ENCODE measurements around the gene DIS3L2. TPM values are rescaled to one million over a fixed set of nuclear protein-coding genes. Genes with fewer than 3 reads are reported as not detected.

DIS3L2 gene
- total and polyA plus RNA-seq, 2 of the 4 experiments (the other 2 are of a cell fraction): 14.7 to 19.2 TPM

DNA sequence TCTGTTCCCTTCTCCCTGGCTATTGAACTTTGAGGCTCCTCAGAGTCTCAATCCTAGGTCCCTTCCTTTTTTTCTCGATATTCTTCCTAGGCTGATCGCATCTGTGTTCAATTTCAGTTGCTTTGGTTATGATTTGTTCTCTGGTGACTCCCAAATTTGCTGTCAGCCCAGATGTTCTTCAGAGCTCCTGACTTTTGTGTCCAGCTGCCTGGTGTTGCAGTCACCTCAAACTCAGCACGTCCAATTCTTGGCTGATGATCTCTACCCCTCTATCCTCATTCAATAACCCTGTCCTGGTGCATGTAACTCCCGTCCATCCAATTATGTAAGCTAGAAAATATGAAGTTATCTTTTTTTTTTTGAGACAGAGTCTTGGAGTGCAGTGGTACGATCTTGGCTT, 31.4 kb downstream of the DIS3L2 start:
- H2AK9ac ChIP-seq (replicated peaks; ENCODE audit: low read depth, low read length, poor library complexity): no peak overlapping the region
- no peak overlapping the region for H4K91ac ChIP-seq (ENCODE audit: insufficient read depth, low read depth, low read length)
- in situ Hi-C loops (cut with MboI; ENCODE audit: low sequenced_read_pairs) (no loop called here), intact Hi-C loops (cut with micrococcal nuclease) (no loop called here), dilution Hi-C loops (cut with HindIII; ENCODE audit: low sequenced_read_pairs, unreplicated experiment) (no loop called here)
- H2AK5ac ChIP-seq (ENCODE audit: low read depth, low read length): no peak overlapping the region
- no peak overlapping the region for H3K18ac ChIP-seq (ENCODE audit: low read depth, low read length)
- H3K4me3 ChIP-seq (ENCODE audit: insufficient read depth, low read depth, low read length): no peak overlapping the region
- H2AFZ ChIP-seq (replicated peaks; ENCODE audit: low read length, poor library complexity): no peak overlapping the region
- no peak for DNase-seq
- peaks cover 20% of the 10 kb centered on the region; the same call in 1 of the 2 replicates for H4K20me1 ChIP-seq (ENCODE audit: insufficient read depth, low read length)
- H2BK15ac ChIP-seq (ENCODE audit: low read depth, low read length): no peak overlapping the region
- H3K27ac ChIP-seq (ENCODE audit: insufficient read depth, low read length): no peak overlapping the region
- 80% methylated on average over 2 of the region's 5 CpGs; no CpG with 5 or more reads in 1 of the 2 experiments for WGBS, 2 experiments (ENCODE audit: extremely low coverage in 2 of 2, insufficient read length in 1 of 2)
- no peak overlapping the region for H2BK5ac ChIP-seq (ENCODE audit: low read depth, low read length, poor library complexity, severe bottlenecking)
- POLR2A ChIA-PET (ENCODE audit: unreplicated experiment): no interaction called here
- H3K27me3 ChIP-seq (ENCODE audit: control insufficient read depth, insufficient read depth, low read length): no peaks in the 10 kb centered on the region
- H3K9ac ChIP-seq (ENCODE audit: low read depth, low read length): no peak overlapping the region
- no peak overlapping the region for H3K4ac ChIP-seq (ENCODE audit: low read depth, low read length)
- H4K8ac ChIP-seq (ENCODE audit: low read depth in 2 of 2, low read length in 2 of 2): no peak overlapping the region
- H2BK20ac ChIP-seq (ENCODE audit: low read depth, low read length): no peak overlapping the region
- peaks cover 12% of the 10 kb centered on the region for H3K9me1 ChIP-seq (ENCODE audit: insufficient read depth, low read length)
- no peak for ATAC-seq (ENCODE audit: low read depth)
- BruUV-seq (replicated peaks): no TSS peak
- no peaks in the 10 kb centered on the region for H3K9me3 ChIP-seq (ENCODE audit: control insufficient read depth, insufficient read depth, low read length)
- CTCF ChIA-PET: no interaction called here
- TF ChIP-seq POLR2A (IDR thresholded peaks at IDR 0.05; ENCODE audit: low read depth, low read length): no peak
- TF ChIP-seq CHD1 (IDR thresholded peaks at IDR 0.05; ENCODE audit: low read depth, low read length): no peak
- no peak for TF ChIP-seq RAD21 (IDR thresholded peaks at IDR 0.05; ENCODE audit: low read length)
- no peak for TF ChIP-seq SMC3 (IDR thresholded peaks at IDR 0.05; ENCODE audit: low read depth, low read length)
- no peak for TF ChIP-seq MXI1 (IDR thresholded peaks at IDR 0.05; ENCODE audit: borderline replicate concordance, low read depth, low read length)
- TF ChIP-seq RCOR1 (IDR thresholded peaks at IDR 0.05; ENCODE audit: insufficient replicate concordance, low read length): no peak
- TF ChIP-seq, protein P1, sequence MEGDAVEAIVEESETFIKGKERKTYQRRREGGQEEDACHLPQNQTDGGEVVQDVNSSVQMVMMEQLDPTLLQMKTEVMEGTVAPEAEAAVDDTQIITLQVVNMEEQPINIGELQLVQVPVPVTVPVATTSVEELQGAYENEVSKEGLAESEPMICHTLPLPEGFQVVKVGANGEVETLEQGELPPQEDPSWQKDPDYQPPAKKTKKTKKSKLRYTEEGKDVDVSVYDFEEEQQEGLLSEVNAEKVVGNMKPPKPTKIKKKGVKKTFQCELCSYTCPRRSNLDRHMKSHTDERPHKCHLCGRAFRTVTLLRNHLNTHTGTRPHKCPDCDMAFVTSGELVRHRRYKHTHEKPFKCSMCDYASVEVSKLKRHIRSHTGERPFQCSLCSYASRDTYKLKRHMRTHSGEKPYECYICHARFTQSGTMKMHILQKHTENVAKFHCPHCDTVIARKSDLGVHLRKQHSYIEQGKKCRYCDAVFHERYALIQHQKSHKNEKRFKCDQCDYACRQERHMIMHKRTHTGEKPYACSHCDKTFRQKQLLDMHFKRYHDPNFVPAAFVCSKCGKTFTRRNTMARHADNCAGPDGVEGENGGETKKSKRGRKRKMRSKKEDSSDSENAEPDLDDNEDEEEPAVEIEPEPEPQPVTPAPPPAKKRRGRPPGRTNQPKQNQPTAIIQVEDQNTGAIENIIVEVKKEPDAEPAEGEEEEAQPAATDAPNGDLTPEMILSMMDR (conservative IDR thresholded peaks at IDR 0.05; ENCODE audit: low read depth, low read length): no peak
- TF ChIP-seq NFE2L2 (IDR thresholded peaks at IDR 0.05; ENCODE audit: low read depth, low read length): no peak
- TF ChIP-seq CEBPB (IDR thresholded peaks at IDR 0.05; ENCODE audit: low read depth, low read length): no peak
- TF ChIP-seq, protein P2, sequence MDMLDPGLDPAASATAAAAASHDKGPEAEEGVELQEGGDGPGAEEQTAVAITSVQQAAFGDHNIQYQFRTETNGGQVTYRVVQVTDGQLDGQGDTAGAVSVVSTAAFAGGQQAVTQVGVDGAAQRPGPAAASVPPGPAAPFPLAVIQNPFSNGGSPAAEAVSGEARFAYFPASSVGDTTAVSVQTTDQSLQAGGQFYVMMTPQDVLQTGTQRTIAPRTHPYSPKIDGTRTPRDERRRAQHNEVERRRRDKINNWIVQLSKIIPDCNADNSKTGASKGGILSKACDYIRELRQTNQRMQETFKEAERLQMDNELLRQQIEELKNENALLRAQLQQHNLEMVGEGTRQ (IDR thresholded peaks at IDR 0.05; ENCODE audit: low read depth, low read length): no peak
- TF ChIP-seq MAFK (IDR thresholded peaks at IDR 0.05; ENCODE audit: low read depth, low read length): no peak
- H3K4me2 ChIP-seq (ENCODE audit: low read depth, low read length): no peak overlapping the region
- no peaks in the 10 kb centered on the region; the same call in 1 of the 2 replicates for H3K36me3 ChIP-seq (ENCODE audit: control insufficient read depth, insufficient read depth, low read length)
- H2BK120ac ChIP-seq (ENCODE audit: low read depth, low read length): no peak overlapping the region
- H3K23ac ChIP-seq (ENCODE audit: low read depth, low read length): no peak overlapping the region
- peaks cover 43 to 45% of the 10 kb centered on the region in 2 experiments for H3K79me1 ChIP-seq (ENCODE audit: low read depth in 1 of 2, low read length in 2 of 2)
- H3K56ac ChIP-seq (ENCODE audit: extremely low read depth, insufficient read depth, low read length): no peak overlapping the region
- H3K14ac ChIP-seq (replicated peaks; ENCODE audit: low read depth, low read length): no peak overlapping the region
- peaks cover 3% of the 10 kb centered on the region for H3K4me1 ChIP-seq (ENCODE audit: control insufficient read depth, insufficient read depth, low read length)
- H4K5ac ChIP-seq (ENCODE audit: low read depth, low read length): no peak overlapping the region
